Right kidney (tissue), 1 donor: ENCODE measurements around the gene SETBP1.

Experiments used
- DNase-seq: peaks from one replicate; pipeline ENCODE4 v3.0.0-alpha.2; 2016

Gene SETBP1

GRCh38 chr18:44942073-44942472, 261.4 kb downstream of the SETBP1 start:
- DNase-seq, result no peak

GRCh38 chr18:44943311-44943881, 262.7 kb downstream of the SETBP1 start:
- DNase-seq, result no peak

GRCh38 chr18:44944461-44944860, 263.8 kb downstream of the SETBP1 start:
- DNase-seq, result no peak

GRCh38 chr18:44945888-44946401, 265.3 kb downstream of the SETBP1 start:
- no peak for DNase-seq

GRCh38 chr18:44946529-44947113, 265.9 kb downstream of the SETBP1 start:
- DNase-seq, result no peak

GRCh38 chr18:44949967-44950366, 269.3 kb downstream of the SETBP1 start:
- DNase-seq, result no peak

GRCh38 chr18:44950685-44951195, 270.1 kb downstream of the SETBP1 start:
- DNase-seq, result no peak

- no peak for DNase-seq
Observed at GRCh38 chr18:44951748-44952147, 271.1 kb downstream of the SETBP1 start.

GRCh38 chr18:44954257-44954656, 273.6 kb downstream of the SETBP1 start:
- no peak for DNase-seq

GRCh38 chr18:44955825-44956224, 275.1 kb downstream of the SETBP1 start:
- no peak for DNase-seq

- DNase-seq, result no peak
Observed at GRCh38 chr18:44957025-44957424, 276.3 kb downstream of the SETBP1 start.

GRCh38 chr18:44957461-44957860, 276.8 kb downstream of the SETBP1 start:
- DNase-seq, result no peak

- DNase-seq, result no peak
Observed at GRCh38 chr18:44958040-44958439, 277.4 kb downstream of the SETBP1 start.

GRCh38 chr18:44958455-44958854, 277.8 kb downstream of the SETBP1 start:
- no peak for DNase-seq

GRCh38 chr18:44959013-44959412, 278.3 kb downstream of the SETBP1 start:
- DNase-seq, result no peak

- no peak for DNase-seq
Observed at GRCh38 chr18:44960580-44960979, 279.9 kb downstream of the SETBP1 start.

GRCh38 chr18:44961288-44961995, 280.8 kb downstream of the SETBP1 start:
- DNase-seq, result no peak

- DNase-seq, result no peak
Observed at GRCh38 chr18:44967599-44967998, 286.9 kb downstream of the SETBP1 start.

GRCh38 chr18:44968336-44968735, 287.6 kb downstream of the SETBP1 start:
- no peak for DNase-seq

- DNase-seq, result no peak
Observed at GRCh38 chr18:44969214-44969795, 288.6 kb downstream of the SETBP1 start.

- DNase-seq, result no peak
Observed at GRCh38 chr18:44973282-44973681, 292.6 kb downstream of the SETBP1 start.

GRCh38 chr18:44974174-44974573, 293.5 kb downstream of the SETBP1 start:
- DNase-seq, result no peak

- DNase-seq, result no peak
Observed at GRCh38 chr18:44977856-44978255, 297.2 kb downstream of the SETBP1 start.
